T1000 (cell line): ENCODE data around the gene SPIN2B.

Experiments used
- DNase-seq: peaks from one replicate; lab custom pipeline; 2025; ENCODE audit warnings: mixed read lengths; lab: John Stamatoyannopoulos, UW

Gene SPIN2B

DNA sequence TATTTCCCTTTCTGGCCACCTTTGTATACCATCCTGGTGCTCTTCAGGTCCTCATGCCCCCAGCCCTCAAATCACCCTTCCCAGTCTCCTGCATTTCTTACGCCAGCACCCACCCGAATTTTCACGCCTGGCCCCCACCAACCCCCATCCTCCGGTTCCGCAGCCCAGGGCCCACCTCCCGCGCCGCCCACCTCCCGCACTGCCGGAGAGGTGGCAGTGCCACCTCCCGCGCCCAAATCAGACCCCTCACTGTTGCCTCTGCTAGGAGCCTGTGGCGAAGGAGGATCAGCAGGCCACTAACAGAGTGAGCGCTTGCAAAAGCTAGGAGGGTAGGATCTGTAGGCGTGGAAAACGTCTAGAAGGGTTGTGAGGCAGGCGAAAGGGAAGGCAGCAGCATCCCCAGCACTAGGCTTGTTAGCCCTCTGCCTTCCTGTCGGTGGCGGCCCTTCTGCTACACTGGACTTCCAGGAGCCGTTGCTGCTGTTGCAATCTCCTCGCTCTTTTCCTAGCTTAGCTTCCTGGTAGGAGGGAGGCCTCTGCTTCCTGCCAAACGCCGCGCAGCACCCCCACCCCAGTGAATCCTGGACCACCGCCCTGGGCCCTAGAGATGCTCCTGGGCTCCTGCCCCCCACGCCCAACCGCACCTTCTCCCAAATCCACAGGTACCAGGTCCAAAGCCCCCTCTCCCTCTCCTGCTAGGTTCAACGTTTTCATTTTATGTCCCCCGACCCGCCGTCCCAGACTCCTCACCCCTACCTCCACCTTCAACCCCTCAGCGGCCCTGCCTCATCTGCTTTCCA, 51.0 kb downstream of the SPIN2B start:
- no peak for DNase-seq
